ENCODE measurements around the gene CYLD.

DNA sequence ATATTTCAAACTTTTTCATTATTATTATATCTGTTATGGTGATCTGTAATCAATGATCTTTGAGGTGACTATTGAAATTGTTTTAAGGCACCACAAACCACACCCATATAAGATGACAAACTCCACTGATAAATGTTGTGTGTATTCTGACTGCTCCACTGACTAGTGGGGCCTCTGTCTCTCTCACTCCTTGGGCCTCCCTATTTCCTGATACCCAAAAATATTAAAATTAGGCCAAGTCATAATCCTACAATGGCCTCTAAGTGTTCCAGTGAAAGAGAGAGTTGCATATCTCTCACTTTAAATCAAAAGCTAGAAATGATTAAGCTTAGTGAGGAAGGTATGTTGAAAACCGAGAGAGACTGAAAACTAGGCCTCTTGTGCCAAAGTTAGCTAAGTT, 23.4 kb downstream of the CYLD start:
- TF ChIP-seq EZH2 (IDR thresholded peaks at IDR 0.05; ENCODE audit: insufficient read depth, poor library complexity, severe bottlenecking) (no peak), EZH2phosphoT487 (IDR thresholded peaks at IDR 0.05; ENCODE audit: insufficient read depth, low read depth) (no peak)
